IPS-NIHi7 (cell line): ENCODE data around the gene RPL13.

ENCODE experiments used
- DNase-seq: peaks from one replicate; pipeline ENCODE4 v3.0.0; 2012; ENCODE audit warnings: mixed read lengths; ENCODE audit errors: extremely low spot score

RPL13 gene

GRCh38 chr16:89560378-89561141, at the start of gene RPL13:
TSS of gene RPL13 (plus strand) at chr16:89560682. CDS start at chr16:89560960, 278 bp downstream.
- peak; percentile 98 for DNase-seq

DNA sequence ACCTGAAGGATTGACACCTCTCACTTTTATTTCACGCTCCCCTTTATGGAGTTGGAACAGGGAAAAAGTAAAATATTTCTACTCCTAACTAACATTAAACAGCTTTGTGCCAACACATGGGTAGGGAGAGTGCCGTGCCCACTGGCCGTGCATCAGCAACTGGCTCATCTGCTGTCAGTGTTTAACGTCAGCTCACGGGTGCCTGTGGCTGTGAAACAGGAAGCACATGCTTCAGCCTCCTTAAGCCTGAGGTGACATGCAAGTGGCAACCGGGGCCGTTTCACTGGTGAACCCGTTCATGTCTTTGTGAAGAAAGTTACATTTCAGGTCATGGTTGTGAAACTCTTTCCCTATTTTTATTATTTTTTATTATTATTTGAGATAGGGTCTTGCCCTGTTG, 49.1 kb upstream of the RPL13 start:
- DNase-seq, result no peak

DNA sequence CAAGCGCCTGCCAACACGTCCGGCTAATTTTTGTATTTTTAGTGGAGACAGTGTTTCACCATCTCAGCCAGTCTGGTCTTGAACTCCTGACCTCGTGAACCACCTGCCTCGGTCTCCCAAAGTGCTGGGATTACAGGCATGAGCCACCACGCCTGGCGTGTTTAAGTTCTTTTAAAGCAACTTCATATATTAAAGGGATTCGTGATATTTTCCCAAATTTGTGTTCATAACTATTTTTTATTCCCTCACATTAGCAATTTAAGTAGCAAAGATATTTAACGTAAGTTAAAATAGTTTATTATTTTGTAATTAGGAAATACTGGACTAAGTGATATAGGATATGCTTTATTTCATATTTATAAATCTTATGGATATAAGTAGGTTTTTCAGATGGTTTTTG, 48.0 kb upstream of the RPL13 start:
- no peak for DNase-seq

- no peak for DNase-seq
Observed at GRCh38 chr16:89517128-89517527, 43.4 kb upstream of the RPL13 start.

DNA sequence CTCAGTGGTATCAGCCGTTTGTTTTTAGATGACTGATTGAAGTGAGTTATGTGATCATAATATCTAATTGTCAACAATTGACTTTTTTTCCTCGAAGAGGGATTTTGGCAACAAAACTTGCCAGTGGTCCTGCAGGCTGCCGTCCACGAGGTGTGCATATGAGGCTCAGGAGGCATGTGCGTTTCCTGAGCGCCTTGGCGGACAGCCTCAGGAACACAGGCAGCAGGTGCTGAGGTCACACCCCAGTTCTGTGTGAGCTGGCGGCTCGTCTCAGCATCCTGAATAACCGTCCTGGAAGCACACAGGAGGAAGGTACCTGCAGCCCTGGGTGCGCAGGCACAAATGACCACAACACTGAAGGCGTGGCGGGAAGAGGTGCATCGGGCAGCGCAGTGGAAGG, 40.6 kb upstream of the RPL13 start:
- no peak for DNase-seq

DNA sequence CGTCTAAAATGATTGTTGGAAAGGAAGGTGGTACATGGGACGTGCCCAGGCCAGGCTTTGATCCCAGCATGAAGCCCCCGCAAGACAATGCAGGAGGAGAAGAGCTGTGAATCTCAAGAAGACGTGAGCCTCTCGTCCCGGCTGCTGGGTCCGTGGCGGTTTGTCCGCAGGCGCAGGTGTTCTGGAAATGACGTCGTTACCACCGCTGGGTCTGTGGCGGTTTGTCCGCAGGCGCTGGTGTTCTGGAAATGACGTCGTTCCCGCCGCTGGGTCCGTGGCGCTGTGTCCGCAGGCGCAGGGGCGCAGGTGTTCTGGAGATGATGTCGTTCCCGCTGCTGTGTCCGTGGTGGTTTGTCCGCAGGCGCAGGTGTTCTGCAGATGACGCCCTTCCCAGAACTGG, 38.2 kb upstream of the RPL13 start:
- DNase-seq, result no peak

DNA sequence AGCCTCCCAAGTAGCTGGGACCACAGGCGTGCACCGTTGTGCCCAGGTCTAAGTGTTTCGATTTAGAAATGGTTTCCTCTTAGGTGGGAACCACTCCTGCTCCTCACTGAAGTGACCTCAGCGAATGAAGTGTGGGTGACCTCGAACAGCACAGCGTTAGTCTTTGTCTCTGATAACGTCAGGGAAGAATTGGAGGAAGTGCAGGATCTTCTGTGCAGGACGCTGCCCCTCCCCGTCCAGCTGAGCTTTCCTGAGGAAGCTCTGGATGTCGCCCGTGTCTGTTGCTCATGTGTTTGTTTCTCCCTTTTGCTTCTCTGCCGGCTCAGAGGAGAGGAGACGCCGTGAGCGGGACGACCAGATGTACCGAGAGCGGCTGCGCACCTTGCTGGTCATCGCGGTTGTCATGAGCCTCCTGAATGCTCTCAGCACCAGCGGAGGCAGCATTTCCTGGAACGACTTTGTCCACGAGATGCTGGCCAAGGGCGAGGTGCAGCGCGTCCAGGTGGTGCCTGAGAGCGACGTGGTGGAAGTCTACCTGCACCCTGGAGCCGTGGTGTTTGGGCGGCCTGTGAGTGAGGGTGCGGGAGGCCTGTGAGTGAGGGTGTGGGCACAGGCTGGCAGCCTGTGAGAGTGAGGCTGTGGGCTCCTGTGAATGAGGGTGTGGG, 36.7 kb upstream of the RPL13 start:
- DNase-seq, result no peak

- DNase-seq, result no peak
Observed at GRCh38 chr16:89525146-89525913, 35.2 kb upstream of the RPL13 start.

- DNase-seq, result no peak
Observed at GRCh38 chr16:89529097-89529496, 31.4 kb upstream of the RPL13 start.

- no peak for DNase-seq
Observed at GRCh38 chr16:89530401-89531381, 29.8 kb upstream of the RPL13 start.

DNA sequence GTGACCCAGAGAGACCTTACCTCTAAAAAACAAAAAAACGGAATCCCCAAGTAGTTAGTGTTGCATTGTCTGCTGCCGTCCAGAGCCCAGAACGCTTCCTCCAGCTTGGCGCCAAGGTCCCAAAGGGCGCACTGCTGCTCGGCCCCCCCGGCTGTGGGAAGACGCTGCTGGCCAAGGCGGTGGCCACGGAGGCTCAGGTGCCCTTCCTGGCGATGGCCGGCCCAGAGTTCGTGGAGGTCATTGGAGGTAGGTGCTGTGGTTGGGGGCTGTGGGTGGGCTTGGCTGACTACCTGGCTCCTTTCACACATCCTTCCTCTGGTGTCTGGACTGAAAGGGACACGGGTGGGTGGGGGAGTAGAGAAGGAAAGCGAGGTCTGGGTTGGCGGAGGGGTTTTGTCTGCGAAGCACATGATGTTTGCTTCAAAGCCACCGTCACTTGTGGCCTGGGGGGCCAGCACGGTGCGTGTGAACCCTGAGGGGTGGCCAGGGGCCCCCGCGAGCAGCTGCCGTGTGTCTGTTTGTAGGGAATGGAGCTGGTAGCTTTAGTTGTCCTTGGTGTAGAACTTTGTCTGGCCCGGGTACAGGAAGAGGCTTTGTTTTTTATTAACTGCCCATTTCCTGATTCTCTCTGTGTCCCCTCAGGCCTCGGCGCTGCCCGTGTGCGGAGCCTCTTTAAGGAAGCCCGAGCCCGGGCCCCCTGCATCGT, 28.5 kb upstream of the RPL13 start:
- no peak for DNase-seq

DNA sequence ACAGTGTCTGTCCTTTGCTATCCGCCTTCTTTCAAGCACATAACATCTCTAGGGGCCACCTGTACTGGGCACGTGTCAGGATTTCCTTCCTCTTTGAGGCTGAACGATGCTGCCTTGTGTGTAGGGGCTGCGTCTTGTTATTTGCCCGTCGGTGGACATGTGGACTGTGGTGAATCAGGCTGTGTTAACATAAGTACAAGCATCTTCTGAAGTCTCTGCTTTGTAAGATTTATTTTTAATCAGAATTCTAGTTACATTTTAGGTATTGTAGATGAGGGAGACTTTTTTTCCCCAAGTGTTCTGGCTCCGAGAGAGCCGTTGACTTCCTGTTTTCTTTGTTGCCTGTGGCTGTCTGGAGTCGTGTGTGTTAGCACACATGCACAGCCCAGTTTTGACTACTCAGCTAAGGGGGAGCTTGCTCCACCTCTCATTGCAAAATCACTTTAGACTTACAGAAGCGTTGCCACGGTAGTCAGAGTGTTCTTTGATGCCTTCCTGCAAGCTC, 26.2 kb upstream of the RPL13 start:
- no peak for DNase-seq

DNA sequence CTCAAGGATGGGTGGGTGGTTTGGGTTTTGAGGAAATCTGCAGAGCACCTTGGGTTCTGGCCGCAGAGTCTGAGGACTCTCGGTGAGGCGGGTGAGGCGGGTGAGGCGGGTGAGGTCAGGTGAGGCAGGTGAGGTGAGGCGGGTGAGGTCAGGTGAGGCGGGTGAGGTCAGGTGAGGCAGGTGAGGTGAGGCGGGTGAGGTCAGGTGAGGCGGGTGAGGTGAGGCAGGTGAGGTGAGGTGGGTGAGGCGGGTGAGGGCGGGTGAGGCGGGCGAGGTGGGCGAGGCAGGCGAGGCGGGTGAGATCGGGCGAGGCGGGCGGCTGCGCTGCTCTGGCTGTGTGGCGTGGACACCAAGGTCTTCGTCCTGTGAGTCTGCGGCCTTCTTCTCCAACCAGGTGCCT, 24.1 kb upstream of the RPL13 start:
- DNase-seq, result no peak

DNA sequence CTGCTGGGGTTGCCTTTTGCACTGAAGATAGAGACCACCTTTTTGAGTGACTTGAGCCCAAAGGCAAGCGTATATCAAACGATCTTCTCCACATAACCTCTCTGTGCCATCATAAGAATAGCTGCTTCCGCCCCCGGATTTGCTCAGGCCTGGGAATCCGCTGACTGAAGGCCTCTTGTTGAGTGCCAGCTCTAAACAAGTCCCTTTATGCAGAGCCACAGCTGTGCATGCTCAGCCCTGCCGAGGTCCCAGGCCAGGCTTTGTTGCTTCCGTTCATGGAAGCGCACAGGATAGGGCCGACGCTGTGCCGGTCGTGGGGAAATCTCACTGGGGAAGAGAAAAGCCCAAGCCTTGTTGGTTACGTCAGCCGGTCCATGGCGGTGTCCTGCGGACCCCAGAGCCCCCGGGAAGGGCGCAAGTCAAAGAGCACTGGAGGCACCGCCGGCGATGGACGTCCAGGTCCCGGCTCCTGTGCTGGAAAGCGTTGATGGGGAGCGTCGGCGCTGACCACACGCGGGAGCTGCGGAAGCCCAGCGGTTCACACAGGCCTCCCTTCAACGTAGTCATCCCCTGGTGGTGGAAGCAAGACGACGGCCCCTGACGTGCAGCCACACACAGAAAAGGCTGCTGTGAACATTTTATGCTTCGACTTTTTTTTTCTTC, 23.5 kb upstream of the RPL13 start:
- no peak for DNase-seq

- DNase-seq, result no peak
Observed at GRCh38 chr16:89537549-89537925, 22.9 kb upstream of the RPL13 start.

GRCh38 chr16:89538286-89538685, 22.2 kb upstream of the RPL13 start:
- no peak for DNase-seq

DNA sequence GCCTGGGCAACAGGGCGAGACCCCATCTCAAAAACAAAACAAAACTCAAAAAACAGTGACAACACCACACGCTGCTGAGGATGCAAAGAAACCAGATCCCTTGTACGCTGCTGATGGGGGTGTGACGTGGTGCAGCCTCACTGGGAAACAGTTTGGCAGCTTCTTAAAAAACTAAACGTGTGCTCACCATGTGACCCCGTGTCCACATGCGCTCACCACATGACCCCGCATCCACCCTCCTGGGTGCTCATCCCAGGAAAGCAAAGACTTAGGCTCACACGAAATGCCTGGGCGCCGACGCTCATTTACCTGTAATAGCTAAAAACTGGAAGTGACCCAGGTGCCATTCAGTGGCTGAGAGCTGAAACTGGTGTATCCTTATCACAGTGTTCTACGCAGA, 19.9 kb upstream of the RPL13 start:
- no peak for DNase-seq

GRCh38 chr16:89541792-89542191, 18.7 kb upstream of the RPL13 start:
- no peak for DNase-seq

DNA sequence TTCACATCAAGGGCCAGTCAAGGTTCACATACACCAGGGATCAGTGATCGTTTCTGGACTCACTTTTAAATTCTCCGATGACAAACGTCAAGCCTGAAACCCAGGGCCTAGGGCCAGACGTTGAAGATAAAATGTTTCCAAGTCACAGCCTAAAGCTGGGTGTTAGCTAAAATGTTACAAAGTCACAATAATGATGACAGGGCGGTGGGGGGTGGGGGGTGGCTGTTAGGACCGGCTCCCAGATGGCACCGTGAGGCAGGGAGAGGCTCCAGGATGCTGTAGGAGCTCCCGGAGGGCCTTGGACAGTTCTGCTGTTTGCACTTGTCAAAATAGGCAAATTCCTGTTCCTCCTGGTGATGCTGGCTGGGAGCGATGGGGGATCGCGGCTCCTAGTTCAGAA, 16.4 kb upstream of the RPL13 start:
- DNase-seq, result no peak

DNA sequence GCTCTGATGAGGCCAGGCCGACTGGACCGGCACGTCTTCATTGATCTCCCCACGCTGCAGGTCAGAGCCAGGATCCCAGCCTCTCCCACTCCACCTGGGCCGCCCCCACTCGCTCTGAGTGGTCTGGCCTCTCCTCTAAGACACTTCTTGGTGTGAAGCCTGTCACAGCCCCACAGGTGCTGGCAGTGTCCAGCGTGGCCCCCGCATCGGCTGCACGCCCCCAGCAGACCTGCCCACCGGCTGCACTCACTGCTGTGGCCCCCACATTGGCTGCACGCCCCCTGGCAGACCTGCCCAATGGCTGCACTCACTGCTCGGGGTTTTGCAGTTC, 15.8 kb upstream of the RPL13 start:
- DNase-seq, result no peak
